GM18951 (cell line): ENCODE results near the gene PTF1A.
"Not testable (repeated sequence)": the region's sequence is repeated elsewhere in the genome, so short reads cannot be mapped to it uniquely, and the experiment has no call there.

Experiments used
- POLR2A ChIP-seq: IDR thresholded peaks from 4 replicates; pipeline ENCODE4 v1.6.1; 2011; ENCODE audit warnings: mild to moderate bottlenecking; ENCODE audit not compliant: insufficient read length, insufficient read depth; ENCODE audit errors: extremely low read depth
- in situ Hi-C: fragments of 300-500 bp; cut with MboI; formaldehyde crosslinking; loops from one replicate; pipeline ENCODE4 v1.12.0; 2022; ENCODE audit warnings: low sequenced_read_pairs, mixed read lengths, inconsistent platforms; ENCODE audit not compliant: unreplicated experiment

Gene PTF1A

DNA sequence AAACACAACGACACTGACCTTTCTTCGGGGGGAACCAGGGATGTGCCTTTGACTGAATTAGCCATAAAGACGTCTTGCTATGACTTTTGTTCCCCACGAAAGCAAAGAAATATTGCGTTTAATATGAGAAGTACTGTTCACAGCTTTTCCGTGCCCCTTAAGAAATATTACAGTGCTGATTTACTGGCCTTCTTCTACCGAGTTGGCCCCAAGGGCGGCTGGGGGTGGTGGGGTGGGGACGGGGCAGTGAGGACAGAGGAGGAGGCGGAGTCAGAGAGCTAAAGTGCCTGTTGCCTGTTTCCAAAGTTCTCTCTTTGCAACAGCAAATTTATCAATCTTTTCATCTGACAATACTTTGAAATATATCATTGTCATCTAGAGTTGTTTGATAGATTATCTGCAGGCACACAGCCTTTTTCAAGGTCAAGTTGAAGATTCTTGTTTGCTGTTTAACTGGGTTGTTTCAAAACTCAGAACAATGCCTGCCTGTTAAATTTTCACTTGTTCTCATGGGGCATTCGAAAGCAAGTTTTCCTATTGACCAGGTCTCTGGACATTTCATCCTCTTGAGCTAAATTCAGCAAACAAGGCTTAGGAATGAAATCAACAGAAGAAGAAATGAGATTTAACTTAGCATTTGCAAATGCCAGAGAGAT lies 9.0 kb downstream of the PTF1A start:
- in situ Hi-C loops, result no loop called here
- no peak for TF ChIP-seq POLR2A

DNA sequence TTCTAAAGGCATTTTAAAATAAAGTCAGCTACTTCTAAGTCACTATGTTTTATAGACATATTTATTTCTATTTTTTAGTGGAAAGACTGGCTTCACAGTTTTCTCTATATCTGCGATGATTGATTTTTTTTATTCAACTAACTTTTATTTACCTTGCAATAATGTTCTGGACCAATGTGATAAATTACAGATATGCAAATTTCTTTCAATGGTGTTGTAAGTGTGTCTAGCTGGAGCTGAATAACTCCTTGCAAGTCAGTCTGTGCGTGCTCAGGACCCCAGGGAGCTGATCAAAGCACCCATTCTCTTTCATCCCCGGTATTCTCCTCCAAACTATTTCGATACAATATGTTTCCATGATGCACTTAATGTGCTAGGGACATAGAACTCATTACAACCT lies 9.7 kb downstream of the PTF1A start:
- TF ChIP-seq POLR2A, result no peak
- in situ Hi-C loops, result no loop called here

GRCh38 chr10:23202779-23203178 lies 10.7 kb downstream of the PTF1A start:
- in situ Hi-C loops, result no loop called here
- no peak for TF ChIP-seq POLR2A

DNA sequence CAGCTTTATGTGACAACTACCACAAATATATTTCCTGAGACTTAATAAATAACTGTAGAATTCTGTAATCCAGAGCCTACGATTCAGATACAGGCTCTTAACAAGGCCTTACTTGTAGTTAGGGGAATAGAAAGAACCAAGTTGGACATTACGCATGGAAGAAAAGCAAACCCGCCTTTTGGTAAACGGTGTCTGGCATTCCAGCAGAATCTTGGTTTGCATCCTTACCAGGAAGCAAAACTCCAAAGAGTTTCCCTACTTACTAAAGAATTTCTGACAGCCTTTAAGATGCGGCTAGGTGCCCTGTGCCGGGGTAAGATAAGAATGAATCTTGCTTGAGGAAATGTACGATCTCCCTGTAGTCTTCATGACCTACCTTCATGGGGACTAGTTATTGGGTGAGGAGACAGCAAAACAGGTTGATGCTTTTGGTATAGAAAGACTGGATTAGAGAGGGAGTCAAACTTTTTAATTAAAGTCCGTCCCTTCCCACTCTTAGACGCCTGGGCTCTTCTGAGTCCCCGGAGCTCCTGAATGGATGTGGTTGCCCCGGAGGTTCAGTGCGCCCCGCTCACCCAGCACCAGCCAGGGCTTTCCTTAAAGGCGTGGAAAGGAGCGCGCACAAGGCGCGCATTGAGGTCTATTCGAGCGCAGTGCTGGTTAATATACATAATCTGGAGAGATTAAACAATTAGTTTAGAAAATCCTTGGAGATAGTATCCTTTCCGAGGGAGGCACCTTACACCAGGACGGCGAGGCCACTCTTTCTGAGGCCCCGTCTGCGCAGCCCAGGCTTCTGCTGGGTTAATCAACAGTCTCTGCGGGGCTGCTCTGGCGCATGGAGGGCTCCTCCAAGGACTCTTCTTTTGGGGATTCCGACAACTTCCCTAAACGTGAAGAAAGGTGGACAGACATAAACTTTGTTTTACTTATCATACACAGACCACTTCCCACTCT lies 11.5 kb downstream of the PTF1A start:
- in situ Hi-C loops, result no loop called here
- no peak for TF ChIP-seq POLR2A

DNA sequence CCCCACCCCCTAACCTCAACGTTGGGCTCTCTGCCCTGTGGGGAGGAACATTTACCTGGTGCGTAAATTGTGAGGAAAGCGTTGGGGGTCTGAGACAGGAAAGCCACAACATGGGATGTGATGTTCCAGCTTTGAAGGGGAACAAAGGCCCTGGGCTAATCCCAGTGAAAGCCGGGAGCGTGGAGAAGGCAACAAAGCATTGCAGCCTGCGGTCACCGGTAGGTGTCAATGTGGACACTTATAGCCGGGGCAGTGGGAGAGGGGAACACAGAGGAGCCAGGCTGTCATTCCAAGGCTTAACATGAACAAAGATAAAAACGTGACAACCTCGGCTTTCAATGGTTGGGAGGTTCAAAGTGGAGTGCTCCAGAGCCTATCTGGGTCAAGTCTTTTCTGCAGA lies 12.7 kb downstream of the PTF1A start:
- no peak for TF ChIP-seq POLR2A
- in situ Hi-C loops, result no loop called here

DNA sequence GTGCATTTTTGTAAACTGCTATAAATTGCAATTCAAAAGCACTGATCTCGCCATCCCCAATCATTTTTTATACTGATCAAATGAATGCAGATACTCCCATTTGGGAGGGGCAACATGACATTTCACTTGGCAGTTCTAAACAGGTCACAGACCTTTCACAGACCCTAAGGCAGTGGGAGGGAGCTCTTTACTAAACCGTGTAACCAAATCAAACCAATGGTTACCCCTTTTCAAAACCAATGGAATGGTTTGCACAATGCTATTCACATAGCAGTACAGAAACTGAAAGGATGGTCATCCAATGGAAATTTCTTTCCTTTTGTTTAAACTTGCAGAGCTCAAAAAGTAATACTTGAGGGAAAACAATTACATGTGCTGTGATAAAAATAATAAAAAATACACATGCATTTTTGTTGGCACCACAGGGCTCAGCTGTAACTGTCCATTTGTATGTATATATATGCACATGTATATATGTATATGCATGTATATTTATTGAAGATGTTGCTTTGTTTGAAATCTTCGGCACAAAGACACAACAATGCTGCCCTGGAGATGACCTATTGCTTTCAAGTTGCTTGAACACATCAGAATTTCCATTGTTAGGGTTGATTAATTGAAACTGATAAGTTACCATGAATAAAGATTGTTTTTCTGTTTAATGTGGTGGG lies 14.0 kb downstream of the PTF1A start:
- in situ Hi-C loops, result no loop called here

DNA sequence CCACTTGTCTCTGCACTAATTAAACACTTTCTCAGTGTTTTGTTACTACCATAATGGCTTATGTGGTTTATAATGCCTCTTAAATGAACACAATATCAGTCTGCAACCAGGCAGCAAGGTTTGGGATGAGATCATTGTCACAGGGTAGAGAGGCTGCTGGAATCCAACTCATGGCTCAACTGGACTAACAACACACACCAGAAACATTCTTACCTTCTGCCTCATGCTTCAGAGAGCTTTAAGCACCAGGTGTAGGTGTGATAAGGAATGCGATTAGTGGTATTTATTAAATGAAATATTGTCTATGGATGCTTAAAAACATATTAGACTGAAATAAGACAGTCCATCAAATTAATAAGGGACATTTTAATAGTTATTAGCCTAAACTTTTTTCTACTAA lies 25.4 kb downstream of the PTF1A start:
- TF ChIP-seq POLR2A, result no peak
- in situ Hi-C loops, result no loop called here

More for the DNA sequence above, 14.0 kb downstream of the PTF1A start:
- TF ChIP-seq POLR2A, result no peak

DNA sequence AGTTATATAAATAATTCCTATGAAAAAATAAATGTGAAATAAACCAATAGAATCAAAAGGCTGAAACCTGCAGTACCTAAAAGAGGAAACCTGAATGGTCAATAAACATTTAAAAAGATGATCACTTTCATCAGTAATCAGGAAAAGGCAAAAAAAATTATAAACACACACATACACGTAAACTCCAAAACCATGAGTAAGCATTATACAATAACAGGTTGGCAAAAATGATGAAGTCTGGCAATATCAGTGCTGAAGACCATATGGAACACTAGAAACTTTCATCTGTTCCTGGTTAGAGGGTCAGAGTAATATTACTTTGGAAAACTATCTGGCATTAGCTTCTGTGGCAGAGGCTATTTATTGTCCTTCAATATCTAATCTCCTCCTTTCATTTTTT lies 38.5 kb downstream of the PTF1A start:
- in situ Hi-C loops, result no loop called here
- no peak for TF ChIP-seq POLR2A

- in situ Hi-C loops, result no loop called here
- no peak for TF ChIP-seq POLR2A
Observed at GRCh38 chr10:23238015-23238414, 45.9 kb downstream of the PTF1A start.

GRCh38 chr10:23241779-23242178 lies 49.7 kb downstream of the PTF1A start:
- in situ Hi-C loops, result not testable (repeated sequence)
